Activated CD4-positive, alpha-beta T cell treated with anti-CD3 and anti-CD28 coated beads, Interleukin-2, amount 50 U/mL, for 16 hours (primary cell): ENCODE results near the gene F2.
"Not testable (repeated sequence)": the region's sequence is repeated elsewhere in the genome, so short reads cannot be mapped to it uniquely, and the experiment has no call there.

Experiments used
- DNase-seq: peaks from one replicate; pipeline ENCODE4 v3.0.0-alpha.2; 2020

F2 gene

DNA sequence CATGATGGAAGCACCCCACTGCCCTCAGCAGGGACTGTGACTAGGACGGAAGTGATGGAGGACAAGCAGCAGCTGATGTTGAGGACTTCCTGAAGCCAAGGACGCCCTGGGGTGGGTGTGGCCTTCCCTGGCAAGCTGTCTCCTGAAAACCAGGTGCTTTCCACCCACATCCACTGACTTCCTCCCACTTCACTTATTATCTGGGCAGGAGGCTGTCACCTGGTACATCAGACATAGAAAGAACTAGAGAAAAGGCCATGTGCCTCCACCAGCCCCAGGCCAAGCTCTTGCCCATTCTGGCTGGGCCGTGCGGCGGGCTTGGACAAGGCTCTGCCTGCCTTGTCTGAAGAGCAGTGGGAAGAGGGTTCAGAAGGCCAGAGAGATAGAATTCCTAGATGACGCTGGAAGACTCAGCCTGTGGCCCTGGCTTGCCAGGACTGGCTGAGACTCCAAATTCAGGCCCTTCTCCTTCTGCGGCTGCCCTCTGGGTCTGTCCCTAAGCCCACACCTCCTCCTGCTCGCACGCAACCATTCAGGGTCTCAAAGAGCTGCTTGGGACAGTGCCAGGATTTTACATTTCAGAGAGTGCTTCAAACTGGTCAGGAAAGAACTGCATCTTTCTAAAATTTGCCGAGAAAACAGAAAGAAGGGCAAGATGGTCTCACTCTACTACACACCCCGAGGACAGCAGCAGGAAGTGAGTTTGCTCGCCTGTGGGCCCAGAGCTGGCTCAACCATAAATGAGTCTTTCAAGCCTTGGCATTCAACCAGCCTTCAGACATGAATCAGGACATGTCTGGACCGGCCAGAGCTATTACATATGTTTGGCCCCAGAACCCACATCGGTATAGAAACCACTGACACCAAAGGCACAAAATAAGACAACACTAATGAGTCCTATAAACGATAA, 31.9 kb upstream of the F2 start:
- DNase-seq: no peak

DNA sequence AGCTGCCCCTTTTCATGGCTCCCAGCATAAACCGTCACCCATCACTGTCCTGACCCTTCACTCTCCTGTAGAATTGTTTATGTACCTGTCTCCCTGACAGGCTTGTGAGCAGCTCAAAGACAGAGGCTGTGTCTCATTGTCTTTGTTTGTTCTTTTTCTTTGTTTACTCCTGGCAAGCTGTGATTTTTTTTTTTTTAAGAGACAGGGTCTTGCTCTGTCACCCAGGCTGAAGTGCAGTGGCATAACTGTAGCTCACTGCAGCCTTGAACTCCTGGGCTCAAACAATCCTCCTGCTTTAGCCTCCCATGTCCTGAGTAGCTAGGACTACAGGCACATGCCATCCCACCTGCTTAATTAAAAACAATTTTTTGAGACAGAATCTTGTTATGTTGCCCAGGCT, 28.3 kb upstream of the F2 start:
- DNase-seq: no peak

- DNase-seq: no peak
Observed at GRCh38 chr11:46692450-46692849, 26.6 kb upstream of the F2 start.

DNA sequence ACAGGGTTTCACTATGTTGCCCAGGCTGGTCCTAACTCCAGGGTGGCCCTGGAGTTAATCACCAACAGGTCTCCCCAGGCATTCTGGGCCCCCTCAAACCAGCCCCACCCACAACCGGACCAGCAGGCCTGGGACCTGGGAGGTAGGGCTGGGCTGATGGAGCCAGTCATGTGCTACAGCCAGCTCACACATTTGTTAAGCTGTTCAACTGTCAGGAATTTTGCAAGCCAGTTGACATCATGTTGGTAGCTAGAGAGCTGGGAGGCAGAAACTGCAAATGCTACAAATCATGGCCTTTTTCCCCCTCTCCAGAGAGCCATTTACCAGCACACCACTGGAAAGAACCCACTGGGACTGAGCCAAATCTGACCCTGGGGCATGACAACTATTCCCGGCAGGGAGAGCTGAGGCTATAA, 25.4 kb upstream of the F2 start:
- DNase-seq: no peak

- no peak for DNase-seq
Observed at GRCh38 chr11:46694072-46694471, 24.9 kb upstream of the F2 start.

GRCh38 chr11:46694607-46695006, 24.4 kb upstream of the F2 start:
- DNase-seq: no peak

- no peak for DNase-seq
Observed at GRCh38 chr11:46695345-46696211, 23.4 kb upstream of the F2 start.

- DNase-seq: no peak
Observed at GRCh38 chr11:46696212-46696558, 22.8 kb upstream of the F2 start.

- no peak for DNase-seq
Observed at GRCh38 chr11:46697303-46697702, 21.7 kb upstream of the F2 start.

GRCh38 chr11:46697723-46698122, 21.3 kb upstream of the F2 start:
- no peak for DNase-seq

DNA sequence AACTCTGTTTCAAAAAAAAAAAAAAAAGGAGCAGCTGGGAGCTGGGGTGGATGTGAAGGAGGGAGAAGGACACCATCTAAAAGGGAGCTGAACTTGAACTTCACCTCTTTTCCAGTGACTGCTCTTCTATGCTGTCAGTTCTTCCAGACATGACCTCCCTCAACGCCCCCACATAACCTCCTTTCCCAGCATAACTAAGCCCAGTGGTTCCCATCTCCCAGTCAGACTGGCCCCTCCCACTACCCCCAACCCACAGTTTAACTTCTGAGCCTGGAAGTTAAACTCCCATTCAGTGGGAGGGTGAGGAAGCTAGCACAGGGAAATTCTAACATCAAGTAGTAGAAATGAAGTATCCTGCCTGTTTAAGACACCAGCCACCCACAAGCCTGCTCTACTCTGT, 20.4 kb upstream of the F2 start:
- DNase-seq: no peak

DNA sequence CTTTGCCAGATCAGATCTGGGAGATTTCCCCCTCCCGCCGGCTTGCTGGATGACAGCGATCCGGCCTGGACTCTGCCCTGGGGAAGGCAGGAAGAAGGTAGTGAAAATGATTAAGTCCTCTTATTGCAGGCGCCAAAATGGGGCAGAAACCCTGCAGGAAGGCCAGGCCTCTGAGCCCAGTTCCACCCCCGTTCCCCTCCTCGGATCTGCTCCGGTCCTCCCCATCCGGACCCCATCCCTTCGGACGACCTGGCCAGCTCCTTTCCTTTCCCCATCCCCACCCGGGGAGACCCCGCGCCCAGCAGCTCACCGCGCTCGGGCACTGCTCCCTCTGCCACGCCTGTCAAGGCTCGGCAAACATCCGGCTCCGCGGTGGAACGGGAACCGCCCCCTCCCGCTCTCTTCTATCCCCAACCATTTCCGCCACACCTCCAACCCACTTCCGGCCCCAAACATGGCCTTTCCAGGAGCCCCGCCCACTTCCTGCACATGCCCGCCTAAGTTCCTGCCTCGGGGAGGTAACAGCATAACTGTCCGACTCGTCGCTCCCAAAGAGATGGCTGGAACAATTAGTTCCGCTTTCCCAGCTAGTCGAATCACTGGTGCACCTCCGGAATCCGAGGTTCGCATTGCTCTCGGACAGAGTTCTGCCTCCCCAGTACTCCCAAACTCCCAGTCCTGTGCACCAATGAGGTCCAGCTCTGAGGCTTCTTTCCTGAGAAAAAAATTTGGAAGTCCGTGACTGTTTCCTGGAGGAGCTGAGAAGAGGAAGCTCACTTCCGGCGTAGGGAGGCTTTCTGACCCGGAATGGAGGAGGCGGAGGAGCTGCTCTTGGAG, 18.6 kb upstream of the F2 start, which contains the start of the genes ARHGAP1 and ZNF408:
ARHGAP1 (minus strand) TSS at position 379 of the 837 bp plus-strand sequence. CDS start 4,512 bp downstream, outside the sequence.
ZNF408 (plus strand) TSS at position 791 of the 837 bp plus-strand sequence; CDS start at position 808, 17 bp downstream.
- peak; percentile 100 for DNase-seq

DNA sequence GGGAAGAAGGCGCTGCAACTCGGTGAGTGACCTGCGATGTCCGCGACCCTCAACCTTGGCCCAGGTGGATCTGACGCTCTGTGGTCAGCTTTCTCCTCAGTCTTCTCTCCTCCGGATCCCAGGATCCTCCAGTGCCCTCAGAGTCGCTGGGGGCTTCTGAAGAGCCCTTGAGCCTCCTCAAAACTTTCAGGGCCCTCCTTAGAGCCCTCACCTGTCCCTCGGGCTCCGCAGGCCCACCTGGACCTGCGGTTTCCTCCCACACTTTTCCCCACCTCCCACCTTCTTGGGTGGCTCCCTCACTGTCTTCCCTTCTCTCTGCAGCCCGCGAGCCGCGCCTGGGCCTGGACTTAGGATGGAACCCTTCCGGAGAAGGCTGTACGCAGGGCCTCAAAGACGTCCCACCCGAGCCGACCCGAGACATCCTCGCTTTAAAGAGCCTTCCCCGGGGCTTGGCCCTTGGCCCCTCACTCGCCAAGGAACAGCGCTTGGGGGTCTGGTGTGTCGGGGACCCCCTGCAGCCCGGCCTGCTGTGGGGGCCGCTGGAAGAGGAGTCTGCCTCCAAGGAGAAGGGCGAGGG, 17.8 kb upstream of the F2 start:
- DNase-seq: no peak

GRCh38 chr11:46705070-46705688, 13.8 kb upstream of the F2 start:
- no peak for DNase-seq

GRCh38 chr11:46706886-46707285, 12.1 kb upstream of the F2 start:
- no peak for DNase-seq

DNA sequence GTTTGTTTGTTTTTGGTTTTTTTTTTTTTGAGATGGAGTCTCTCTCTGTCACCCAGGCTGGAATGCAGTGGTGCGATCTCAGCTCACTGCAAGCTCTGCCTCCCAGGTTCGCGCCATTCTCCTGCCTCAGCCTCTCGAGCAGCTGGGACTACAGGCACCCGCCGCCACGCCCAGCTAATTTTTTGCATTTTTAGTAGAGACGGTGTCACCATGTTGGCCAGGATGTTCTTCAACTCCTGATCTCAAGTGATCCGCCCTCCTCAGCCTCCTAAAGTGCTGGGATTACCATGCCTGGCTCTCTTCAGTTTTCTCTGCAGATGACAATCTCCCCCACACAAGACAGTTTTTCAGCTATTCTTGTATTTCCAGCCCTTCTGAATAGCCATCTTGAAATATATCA, 9.7 kb upstream of the F2 start:
- not testable (repeated sequence) for DNase-seq

- DNase-seq: no peak
Observed at GRCh38 chr11:46710821-46711269, 8.2 kb upstream of the F2 start.

- DNase-seq: no peak
Observed at GRCh38 chr11:46711303-46711702, 7.7 kb upstream of the F2 start.

- DNase-seq: no peak
Observed at GRCh38 chr11:46712874-46713576, 6.0 kb upstream of the F2 start.

- DNase-seq: not testable (repeated sequence)
Observed at GRCh38 chr11:46717825-46718154, 1.2 kb upstream of the F2 start.
